Esophagus muscularis mucosa (tissue), 4 donors: ENCODE data around the gene LRSAM1. TPM values are rescaled to one million over a fixed set of nuclear protein-coding genes. Genes with fewer than 3 reads are reported as not detected.

Experiments used
- DNase-seq: peaks from one replicate; pipeline ENCODE4 v3.0.0-alpha.2; 2017; ENCODE audit errors: extremely low spot score
- H3K27ac ChIP-seq, 4 donors: fragments of 200-600 bp; sonication (generic); replicated peaks in 1 of 4; 1 replicate in 3 of 4; 2 replicates in 1 of 4; pipeline ENCODE4 v1.5.1; 2016 to 2019; ENCODE audit warnings: mild to moderate bottlenecking in 1 of 4
- H3K27me3 ChIP-seq, 4 donors: fragments of 200-600 bp; sonication (generic); one replicate each; pipeline versions ENCODE4 v1.5.1 to v1.6.0; 2016 to 2019
- H3K36me3 ChIP-seq, 4 donors: fragments of 200-600 bp; sonication (generic); one replicate each; pipeline ENCODE4 v1.5.1; 2016 to 2019
- H3K4me1 ChIP-seq, 4 donors: fragments of 200-600 bp; sonication (generic); one replicate each; pipeline ENCODE4 v1.5.1; 2016 to 2019
- H3K4me3 ChIP-seq, 4 donors: fragments of 200-600 bp; sonication (generic); 1 replicate in 2 of 4; 2 replicates in 2 of 4; pipeline ENCODE4 v1.5.1; 2016 to 2019; ENCODE audit warnings: mild to moderate bottlenecking in 4 of 4, moderate library complexity in 1 of 4
- H3K9me3 ChIP-seq, 4 donors: fragments of 200-600 bp; sonication (generic); 1 replicate in 3 of 4; 2 replicates in 1 of 4; pipeline ENCODE4 v1.5.1; 2016 to 2019
- CTCF ChIP-seq, 3 experiments: fragments of 200-600 bp in 2 of 3; fragments of 450-650 bp in 1 of 3; sonication (generic) in 2 of 3; IDR thresholded peaks; one replicate each; pipeline ENCODE4 v1.5.1; 2017 to 2019; ENCODE audit warnings: antibody characterized with exemption in 3 of 3, mild to moderate bottlenecking in 2 of 3, moderate library complexity in 1 of 3
- EP300 ChIP-seq: sonication (generic); formaldehyde crosslinking; IDR thresholded peaks from one replicate; pipeline ENCODE4 v1.6.1; 2017; ENCODE audit warnings: antibody characterized with exemption
- POLR2A ChIP-seq: fragments of 450-650 bp; IDR thresholded peaks from one replicate; pipeline ENCODE4 v1.6.1; 2017; ENCODE audit warnings: antibody characterized with exemption, moderate library complexity, mild to moderate bottlenecking, low read depth
- POLR2AphosphoS5 ChIP-seq, 2 donors: sonication (generic); formaldehyde crosslinking; IDR thresholded peaks; one replicate each; pipeline ENCODE4 v1.6.1; 2017; ENCODE audit warnings: antibody characterized with exemption in 2 of 2
- whole genome bisulfite sequencing: methylation state at CpG from one replicate; pipeline ENCODE4 v1.1.5; 2018; 5-methylcytosine and 5-hydroxymethylcytosine counted together
- intact Hi-C: fragments of 100-400 bp; cut with DNase I; formaldehyde crosslinking; loops from one replicate; pipeline ENCODE4 v1.15.1; 2023
- small RNA-seq, 3 donors: library from RNA; depleted of rRNA; stranded (forward); fragments of <200 nt; gene quantifications; one replicate each; pipeline ENCODE3, GENCODE V24; 2016
- total RNA-seq, 4 donors: library from RNA; depleted of rRNA; stranded (reverse); fragments of >200 nt; gene quantifications; one replicate each; pipeline versions ENCODE4 v1.1.0 to v1.2.1, GENCODE V29; 2016

LRSAM1 gene
- total RNA-seq, 4 donors from 2014 or later: 13.6 to 26.2 (median 18.8) TPM

DNA sequence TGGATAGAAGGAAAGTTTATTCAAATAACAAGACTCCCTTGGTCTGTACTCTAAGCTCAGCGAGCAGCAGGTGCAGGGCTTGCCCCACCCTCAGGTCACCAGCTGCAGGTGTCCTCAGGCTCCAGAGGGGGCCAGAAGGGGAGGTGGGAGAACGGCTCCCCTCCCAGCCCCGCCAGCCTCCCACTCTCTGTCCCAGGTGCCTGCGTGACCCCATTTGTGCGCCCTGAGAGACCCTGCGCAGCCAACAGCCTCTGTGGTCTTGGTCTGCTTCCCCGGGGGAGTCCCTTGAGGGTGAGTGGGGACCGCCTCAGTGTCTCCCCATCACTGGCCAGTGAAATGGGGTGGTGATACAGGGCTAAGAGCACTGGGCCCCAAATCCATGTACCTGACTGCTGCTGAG is 98.4 kb downstream of the LRSAM1 start:
- Histone ChIP-seq H3K9me3 (no peaks in the 10 kb centered on the region), H3K27me3 (no peaks in the 10 kb centered on the region), H3K4me3 (no peak overlapping the region), H3K4me1 (peaks cover 41 to 87% (median 79%) of the 10 kb centered on the region in 4 donors), H3K27ac (no peak overlapping the region), H3K36me3 (peaks cover 0 to 5% (median 2%) of the 10 kb centered on the region in 4 donors)
- DNase-seq: no peak
- 100% methylated on average over 1 of the region's 8 CpGs for WGBS
- intact Hi-C loops: no loop called here
- TF ChIP-seq CTCF (IDR thresholded peaks at IDR 0.05): no peak
- TF ChIP-seq POLR2A: no peak
- no peak for TF ChIP-seq POLR2AphosphoS5 (IDR thresholded peaks at IDR 0.05)
- TF ChIP-seq EP300: no peak

- TF ChIP-seq EP300 (no peak), POLR2AphosphoS5 (IDR thresholded peaks at IDR 0.05) (no peak), POLR2A (no peak), CTCF (IDR thresholded peaks at IDR 0.05) (no peak)
- intact Hi-C loops: no loop called here
- H3K4me3 ChIP-seq: no peak overlapping the region
- no peaks in the 10 kb centered on the region for H3K9me3 ChIP-seq
- H3K27me3 ChIP-seq: no peaks in the 10 kb centered on the region
- peak overlapping the region in 1 of 4 donors; percentile 15 for H3K27ac ChIP-seq
- peaks cover 0 to 5% (median 2%) of the 10 kb centered on the region in 4 donors for H3K36me3 ChIP-seq
- peaks cover 39 to 87% (median 79%) of the 10 kb centered on the region in 4 donors for H3K4me1 ChIP-seq
- DNase-seq: no peak
- WGBS: no CpG with 5 or more reads among the region's 1 CpG
Measured at GRCh38 chr9:127550282-127550681, 99.0 kb downstream of the LRSAM1 start.

- peaks cover 39 to 87% (median 79%) of the 10 kb centered on the region in 4 donors for H3K4me1 ChIP-seq
- intact Hi-C loops: no loop called here
- peak overlapping the region in 3 of 4 donors; percentile 15 to 30 (median 27) for H3K27ac ChIP-seq
- 71% methylated on average over 14 of the region's 14 CpGs for WGBS
- TF ChIP-seq POLR2A (no peak), CTCF (IDR thresholded peaks at IDR 0.05) (no peak), POLR2AphosphoS5 (IDR thresholded peaks at IDR 0.05) (peak in 1 of 2 donors; percentile 6), EP300 (no peak)
- peaks cover 0 to 5% (median 2%) of the 10 kb centered on the region in 4 donors for H3K36me3 ChIP-seq
- H3K4me3 ChIP-seq: no peak overlapping the region
- DNase-seq: no peak
- H3K9me3 ChIP-seq: no peaks in the 10 kb centered on the region
- no peaks in the 10 kb centered on the region for H3K27me3 ChIP-seq
Measured at GRCh38 chr9:127550751-127551150, 99.4 kb downstream of the LRSAM1 start.

Small RNA genes lying within 50 kb of the gene (small RNA-seq; reads per million reads assigned to genes)
- gene RF00019 (0 reads per million in 3 donors), gene SNORA65 (123 to 224 (median 126) reads per million in 3 donors)

Other genes starting within 250 kb of the LRSAM1 start
- gene GARNL3, start 186.7 kb upstream of the LRSAM1 start, total RNA-seq: 10 to 100 TPM in 3 of 4 donors, 1 to 10 TPM in 1; 8.9 to 17.9 (median 12.2) TPM
- gene SLC2A8, start 54.3 kb upstream of the LRSAM1 start, total RNA-seq: 10 to 100 TPM; 27.0 to 34.5 (median 31.7) TPM
- gene ZNF79, start 27.1 kb upstream of the LRSAM1 start, total RNA-seq: 10 to 100 TPM in 3 of 4 donors, 1 to 10 TPM in 1; 8.3 to 12.8 (median 11.2) TPM
- 1,000 to 10,000 TPM in 3 of 4 donors, 100 to 1,000 TPM in 1; 880 to 2,334 (median 1,732) TPM for gene RPL12, start 104 bp upstream of the LRSAM1 start, total RNA-seq
- 10 to 100 TPM; 17.2 to 34.0 (median 19.8) TPM for gene STXBP1, start 160.8 kb downstream of the LRSAM1 start, total RNA-seq